HPDE6-E6E7 (cell line): Measurements from ENCODE around the gene SGMS1.
"Not testable (repeated sequence)": the region's sequence is repeated elsewhere in the genome, so short reads cannot be mapped to it uniquely, and the experiment has no call there.

Experiments used
- DNase-seq: peaks from one replicate; pipeline ENCODE4 v3.0.0; 2011; ENCODE audit warnings: missing footprints; ENCODE audit errors: extremely low spot score

Gene SGMS1

GRCh38 chr10:50623663-50624412, at the start of gene SGMS1:
Gene SGMS1, minus strand, starts transcription at chr10:50623956. Its CDS starts 279,842 bp downstream, at chr10:50344114.
- no peak for DNase-seq

GRCh38 chr10:50672152-50672551, 48.4 kb upstream of the SGMS1 start:
- DNase-seq = not testable (repeated sequence)

GRCh38 chr10:50671645-50672044, 47.9 kb upstream of the SGMS1 start:
- DNase-seq = not testable (repeated sequence)

- DNase-seq = not testable (repeated sequence)
These were observed 46.2 kb upstream of the SGMS1 start for GRCh38 chr10:50669957-50670356.

- DNase-seq = not testable (repeated sequence)
These were observed 43.6 kb upstream of the SGMS1 start for GRCh38 chr10:50667353-50667752.

GRCh38 chr10:50662420-50662819, 38.7 kb upstream of the SGMS1 start:
- not testable (repeated sequence) for DNase-seq

- DNase-seq = not testable (repeated sequence)
These were observed 37.8 kb upstream of the SGMS1 start for GRCh38 chr10:50661563-50661962.

- peak; percentile 26 for DNase-seq
These were observed 36.3 kb upstream of the SGMS1 start for GRCh38 chr10:50659865-50660730.

GRCh38 chr10:50659016-50659864, 35.5 kb upstream of the SGMS1 start:
- DNase-seq = not testable (repeated sequence)

GRCh38 chr10:50658165-50658564, 34.4 kb upstream of the SGMS1 start:
- DNase-seq = no peak

GRCh38 chr10:50653758-50654157, 30.0 kb upstream of the SGMS1 start:
- DNase-seq = no peak

GRCh38 chr10:50653142-50653541, 29.4 kb upstream of the SGMS1 start:
- no peak for DNase-seq

GRCh38 chr10:50651808-50652207, 28.1 kb upstream of the SGMS1 start:
- DNase-seq = no peak

- DNase-seq = no peak
These were observed 26.7 kb upstream of the SGMS1 start for GRCh38 chr10:50650481-50650880.

- DNase-seq = no peak
These were observed 25.1 kb upstream of the SGMS1 start for GRCh38 chr10:50648935-50649227.

- DNase-seq = no peak
These were observed 24.6 kb upstream of the SGMS1 start for GRCh38 chr10:50648089-50648934.

GRCh38 chr10:50647350-50647749, 23.6 kb upstream of the SGMS1 start:
- DNase-seq = not testable (repeated sequence)

- no peak for DNase-seq
These were observed 21.5 kb upstream of the SGMS1 start for GRCh38 chr10:50645236-50645635.

GRCh38 chr10:50641626-50642025, 17.9 kb upstream of the SGMS1 start:
- no peak for DNase-seq

- no peak for DNase-seq
These were observed 16.5 kb upstream of the SGMS1 start for GRCh38 chr10:50640238-50640637.
